ENCODE results near the gene ASB1.
A peak's percentile ranks its signal among the peaks of the same experiment; 100 is the strongest.
"Not testable (repeated sequence)": the region's sequence is repeated elsewhere in the genome, so short reads cannot be mapped to it uniquely, and the experiment has no call there.

Gene ASB1

DNA sequence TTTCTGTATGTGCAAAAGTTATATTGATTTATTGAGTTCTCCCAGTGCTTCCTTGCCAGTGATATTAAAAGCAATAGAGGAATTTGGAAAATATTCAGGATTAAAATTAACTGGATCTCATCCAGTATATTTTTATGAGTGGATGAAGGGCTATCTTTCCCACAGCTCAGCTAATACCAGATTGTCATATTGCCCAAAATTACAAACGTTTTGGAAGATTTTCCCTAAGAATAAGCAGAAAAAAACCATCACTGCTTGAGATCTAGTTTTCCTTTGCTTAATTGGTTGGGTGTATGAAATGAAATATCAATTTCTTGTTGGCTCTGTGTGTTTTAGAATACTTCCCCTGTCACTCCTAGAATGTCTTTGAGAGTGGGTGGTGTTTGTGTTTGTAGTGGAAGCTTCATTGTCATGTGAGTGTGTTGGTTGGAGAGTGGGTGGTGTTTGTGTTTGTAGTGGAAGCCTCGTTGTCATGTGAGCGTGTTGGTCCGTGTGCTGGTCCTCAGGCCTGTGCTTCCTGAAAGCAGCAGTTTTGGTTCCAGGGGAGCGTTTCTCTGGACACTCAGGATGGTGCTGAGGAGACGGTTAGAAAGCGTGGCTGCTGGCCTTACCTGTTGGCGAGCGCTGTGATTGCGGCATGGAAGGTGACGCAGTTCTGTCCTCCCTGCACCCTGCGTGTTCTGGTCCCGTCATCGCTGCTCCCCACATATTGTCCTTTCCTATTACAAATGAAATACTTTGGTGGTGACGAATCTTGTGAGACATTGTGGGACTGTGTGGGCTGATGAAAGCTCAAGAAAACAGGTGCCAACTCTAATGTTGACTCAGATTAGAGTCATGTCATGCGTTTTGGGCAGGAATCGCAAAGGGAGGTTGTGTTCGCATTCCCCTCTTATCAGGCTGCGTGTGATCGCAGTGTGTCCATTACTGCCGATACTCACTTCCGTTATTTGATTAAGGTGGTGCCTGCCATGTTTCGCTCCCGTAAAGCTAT lies 12.4 kb downstream of the ASB1 start:
- Mint-ChIP-seq H3K36me3 (ENCODE audit: low read depth) (peaks cover 50% of the 10 kb centered on the region), H3K27ac (no peak overlapping the region), H3K27me3 (ENCODE audit: low read depth) (no peaks in the 10 kb centered on the region), H3K4me3 (peak overlapping the region; percentile 3), H3K9me3 (no peaks in the 10 kb centered on the region), H3K4me1 (ENCODE audit: low read depth) (peaks cover 19% of the 10 kb centered on the region)
- peak; percentile 71 for DNase-seq (ENCODE audit: low spot score)

- Mint-ChIP-seq H3K9me3 (no peaks in the 10 kb centered on the region), H3K4me1 (ENCODE audit: low read depth) (peaks cover 19% of the 10 kb centered on the region), H3K27me3 (ENCODE audit: low read depth) (no peaks in the 10 kb centered on the region), H3K27ac (no peak overlapping the region), H3K36me3 (ENCODE audit: low read depth) (peaks cover 53% of the 10 kb centered on the region), H3K4me3 (no peak overlapping the region)
- DNase-seq (ENCODE audit: low spot score): no peak
Observed at GRCh38 chr2:238439917-238440316, 13.2 kb downstream of the ASB1 start.

DNA sequence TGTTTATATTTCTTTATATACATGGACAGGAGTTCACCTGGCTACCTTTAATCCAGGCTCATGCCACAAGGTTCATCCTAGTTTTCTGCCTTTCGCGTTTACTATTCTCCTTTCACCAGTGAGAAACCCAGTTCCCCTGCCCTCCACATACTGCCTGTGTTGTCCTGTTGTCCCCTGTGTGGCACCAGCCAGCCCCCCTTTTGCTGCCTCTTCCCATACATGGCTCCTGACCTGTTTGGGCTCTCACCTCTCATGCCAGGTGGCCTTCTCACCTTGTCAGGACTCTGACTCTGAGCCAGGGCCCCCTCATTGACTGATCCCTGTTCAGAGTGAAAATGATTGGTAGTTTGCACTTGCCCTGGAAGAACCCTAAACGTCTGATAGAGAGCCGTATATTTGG lies 13.6 kb downstream of the ASB1 start:
- Mint-ChIP-seq H3K36me3 (ENCODE audit: low read depth) (peaks cover 57% of the 10 kb centered on the region), H3K4me3 (no peak overlapping the region), H3K9me3 (no peaks in the 10 kb centered on the region), H3K27ac (no peak overlapping the region), H3K27me3 (ENCODE audit: low read depth) (no peaks in the 10 kb centered on the region), H3K4me1 (ENCODE audit: low read depth) (peaks cover 19% of the 10 kb centered on the region)
- no peak for DNase-seq (ENCODE audit: low spot score)

DNA sequence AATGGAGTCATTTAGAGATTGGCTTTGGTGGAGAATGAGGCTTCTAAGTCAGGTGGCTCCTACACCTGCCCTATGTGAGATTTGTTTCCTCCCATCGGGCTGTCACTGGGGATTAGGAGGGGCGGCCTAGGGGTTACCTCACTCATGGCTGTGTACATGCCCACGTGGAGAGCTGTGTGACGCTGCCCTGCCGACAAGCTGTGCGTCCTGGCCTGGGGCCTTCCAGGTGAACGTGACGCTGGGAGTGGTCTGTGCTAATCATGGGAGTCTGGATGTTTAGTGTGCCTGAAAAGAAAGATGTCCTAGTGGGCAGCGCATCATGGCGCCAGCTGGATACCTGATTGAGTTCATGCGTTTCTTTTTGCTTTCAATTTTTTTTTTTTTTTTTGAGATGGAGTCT lies 14.0 kb downstream of the ASB1 start:
- Mint-ChIP-seq H3K27ac (no peak overlapping the region), H3K4me3 (no peak overlapping the region), H3K4me1 (ENCODE audit: low read depth) (peaks cover 19% of the 10 kb centered on the region)

GRCh38 chr2:238441262-238442114 lies 14.8 kb downstream of the ASB1 start:
- H3K36me3 Mint-ChIP-seq (ENCODE audit: low read depth): peaks cover 60% of the 10 kb centered on the region
- H3K9me3 Mint-ChIP-seq: no peaks in the 10 kb centered on the region
- H3K27me3 Mint-ChIP-seq (ENCODE audit: low read depth): no peaks in the 10 kb centered on the region
- no peak for DNase-seq (ENCODE audit: low spot score)
- no peak overlapping the region for H3K4me3 Mint-ChIP-seq
- H3K27ac Mint-ChIP-seq: no peak overlapping the region
- peaks cover 18% of the 10 kb centered on the region for H3K4me1 Mint-ChIP-seq (ENCODE audit: low read depth)

More for the DNA sequence above, 14.0 kb downstream of the ASB1 start:
- DNase-seq (ENCODE audit: low spot score): no peak
- H3K9me3 Mint-ChIP-seq: no peaks in the 10 kb centered on the region
- H3K27me3 Mint-ChIP-seq (ENCODE audit: low read depth): no peaks in the 10 kb centered on the region
- H3K36me3 Mint-ChIP-seq (ENCODE audit: low read depth): peaks cover 58% of the 10 kb centered on the region

GRCh38 chr2:238442257-238442656 lies 15.5 kb downstream of the ASB1 start:
- H3K4me3 Mint-ChIP-seq; H3K27ac Mint-ChIP-seq; H3K27me3 Mint-ChIP-seq (ENCODE audit: low read depth); DNase-seq (ENCODE audit: low spot score); H3K9me3 Mint-ChIP-seq: not testable (repeated sequence)
- peaks cover 14% of the 10 kb centered on the region for H3K4me1 Mint-ChIP-seq (ENCODE audit: low read depth)
- peaks cover 61% of the 10 kb centered on the region for H3K36me3 Mint-ChIP-seq (ENCODE audit: low read depth)

- H3K4me3 Mint-ChIP-seq: no peak overlapping the region
- no peaks in the 10 kb centered on the region for H3K9me3 Mint-ChIP-seq
- H3K36me3 Mint-ChIP-seq (ENCODE audit: low read depth): peaks cover 64% of the 10 kb centered on the region
- no peaks in the 10 kb centered on the region for H3K27me3 Mint-ChIP-seq (ENCODE audit: low read depth)
- DNase-seq (ENCODE audit: low spot score): no peak
- no peak overlapping the region for H3K27ac Mint-ChIP-seq
- H3K4me1 Mint-ChIP-seq (ENCODE audit: low read depth): peaks cover 9% of the 10 kb centered on the region
Observed at GRCh38 chr2:238444242-238444641, 17.5 kb downstream of the ASB1 start.

DNA sequence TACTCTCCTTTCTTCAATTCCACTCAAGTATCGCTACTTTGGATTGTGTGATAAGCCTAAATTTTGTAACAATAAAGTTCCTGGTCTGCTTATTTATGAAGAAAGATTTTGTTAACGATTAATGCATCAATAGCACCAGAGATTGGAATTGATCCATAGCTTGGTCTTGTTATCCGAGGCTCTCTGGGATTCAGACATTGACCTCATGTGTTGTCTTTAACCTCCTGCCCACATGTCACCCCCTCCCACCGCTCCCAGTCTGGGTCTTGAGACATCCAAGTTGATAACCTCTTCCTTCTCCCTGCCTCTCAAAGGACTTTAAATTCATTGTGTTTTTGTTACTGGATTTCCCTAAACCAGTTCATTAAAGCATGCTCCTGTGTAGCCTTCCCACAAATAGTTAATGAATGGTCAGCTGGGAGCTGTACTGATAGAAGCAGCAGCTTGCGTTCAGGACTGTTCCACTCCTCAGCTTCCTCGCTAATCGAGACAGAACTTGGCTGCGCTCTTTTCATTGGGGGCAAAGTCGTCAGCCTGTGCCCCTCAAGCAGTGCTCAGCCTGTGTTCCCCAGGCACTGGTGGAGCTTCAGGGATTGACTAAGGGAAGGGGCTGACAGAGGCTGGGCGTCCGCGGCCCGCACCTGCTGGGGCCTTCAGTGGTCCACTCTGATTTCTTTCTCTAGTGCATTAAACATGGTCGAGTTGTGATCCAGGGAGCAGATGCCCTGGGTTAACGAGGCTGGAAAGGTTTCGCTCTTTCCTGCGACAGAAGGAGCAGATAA lies 18.9 kb downstream of the ASB1 start:
- no peak for DNase-seq (ENCODE audit: low spot score)
- H3K27me3 Mint-ChIP-seq (ENCODE audit: low read depth): no peaks in the 10 kb centered on the region
- H3K9me3 Mint-ChIP-seq: no peaks in the 10 kb centered on the region
- H3K4me3 Mint-ChIP-seq: no peak overlapping the region
- H3K36me3 Mint-ChIP-seq (ENCODE audit: low read depth): peaks cover 65% of the 10 kb centered on the region
- peaks cover 4% of the 10 kb centered on the region for H3K4me1 Mint-ChIP-seq (ENCODE audit: low read depth)
- H3K27ac Mint-ChIP-seq: no peak overlapping the region

DNA sequence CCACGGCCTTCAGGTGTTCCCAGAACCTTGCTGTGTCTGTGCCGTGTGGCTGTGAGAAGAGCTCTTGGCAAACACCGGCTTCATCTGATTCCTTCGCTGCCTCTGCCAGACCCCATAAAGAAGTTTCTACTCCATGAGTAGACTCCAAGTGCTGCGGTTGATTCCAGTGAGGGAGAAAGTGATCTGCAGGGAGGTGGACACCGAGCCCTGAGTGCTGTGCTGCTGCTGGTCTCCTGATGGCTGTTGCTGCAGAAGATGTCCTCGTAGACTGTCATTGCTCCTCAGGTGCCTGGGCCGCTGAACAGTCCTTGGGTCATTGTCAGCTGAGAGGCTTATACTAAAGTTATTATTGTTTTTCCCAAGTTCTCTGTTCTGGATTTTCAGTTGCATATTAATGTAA lies 19.6 kb downstream of the ASB1 start:
- H3K36me3 Mint-ChIP-seq (ENCODE audit: low read depth): peaks cover 68% of the 10 kb centered on the region
- no peak overlapping the region for H3K27ac Mint-ChIP-seq
- H3K9me3 Mint-ChIP-seq: no peaks in the 10 kb centered on the region
- DNase-seq (ENCODE audit: low spot score): no peak
- H3K4me1 Mint-ChIP-seq (ENCODE audit: low read depth): peaks cover 4% of the 10 kb centered on the region
- no peaks in the 10 kb centered on the region for H3K27me3 Mint-ChIP-seq (ENCODE audit: low read depth)
- H3K4me3 Mint-ChIP-seq: no peak overlapping the region

DNA sequence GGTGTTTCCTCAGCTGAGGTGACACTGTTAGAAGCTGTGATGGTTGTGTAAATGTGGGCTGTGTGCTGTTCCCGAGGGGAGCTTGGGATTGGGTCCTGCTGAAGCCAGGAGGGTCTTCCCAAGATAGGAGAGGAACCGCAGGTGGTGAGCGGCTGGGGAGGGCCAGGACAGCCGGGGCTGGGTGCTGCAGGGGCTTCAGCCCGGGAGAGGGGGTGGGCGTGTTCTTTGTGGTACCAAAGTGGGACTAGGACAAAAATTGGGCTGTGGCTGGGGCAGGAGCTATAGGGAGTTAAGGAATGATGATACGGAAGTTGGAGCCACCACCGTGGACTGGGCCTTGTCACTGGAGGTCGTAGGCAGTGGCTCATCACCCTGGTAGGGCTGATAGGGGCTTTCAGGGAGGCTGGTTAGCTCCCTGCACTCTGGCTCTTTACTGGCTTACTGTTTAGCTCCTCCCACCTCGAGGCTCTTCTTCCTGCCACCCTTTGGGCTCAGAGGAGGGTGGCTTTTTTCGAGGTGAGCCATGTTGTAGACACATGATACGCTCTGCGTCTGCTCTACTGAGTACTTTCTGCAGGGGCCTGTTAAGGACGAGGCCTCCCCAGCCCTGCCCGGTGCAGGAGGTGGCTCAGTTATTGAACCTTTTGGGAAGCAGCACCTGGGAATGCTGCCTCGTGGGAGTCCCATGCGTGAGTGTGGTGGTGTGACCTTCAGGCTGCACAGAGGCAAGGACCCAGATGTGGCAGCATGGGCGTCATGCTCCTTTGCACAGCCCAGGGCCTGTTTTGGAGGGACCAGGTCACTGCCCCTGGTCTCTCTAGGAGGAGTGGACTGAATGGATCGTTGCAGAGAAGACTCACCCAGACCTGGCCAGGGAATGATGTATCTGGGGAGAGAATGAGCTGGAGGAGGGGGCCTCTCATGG lies 21.6 kb downstream of the ASB1 start:
- peak; percentile 3 for DNase-seq (ENCODE audit: low spot score)
- H3K36me3 Mint-ChIP-seq (ENCODE audit: low read depth): peaks cover 78% of the 10 kb centered on the region
- no peak overlapping the region for H3K27ac Mint-ChIP-seq
- H3K4me3 Mint-ChIP-seq: no peak overlapping the region
- H3K4me1 Mint-ChIP-seq (ENCODE audit: low read depth): no peaks in the 10 kb centered on the region
- H3K27me3 Mint-ChIP-seq (ENCODE audit: low read depth): no peaks in the 10 kb centered on the region
- H3K9me3 Mint-ChIP-seq: no peaks in the 10 kb centered on the region

DNA sequence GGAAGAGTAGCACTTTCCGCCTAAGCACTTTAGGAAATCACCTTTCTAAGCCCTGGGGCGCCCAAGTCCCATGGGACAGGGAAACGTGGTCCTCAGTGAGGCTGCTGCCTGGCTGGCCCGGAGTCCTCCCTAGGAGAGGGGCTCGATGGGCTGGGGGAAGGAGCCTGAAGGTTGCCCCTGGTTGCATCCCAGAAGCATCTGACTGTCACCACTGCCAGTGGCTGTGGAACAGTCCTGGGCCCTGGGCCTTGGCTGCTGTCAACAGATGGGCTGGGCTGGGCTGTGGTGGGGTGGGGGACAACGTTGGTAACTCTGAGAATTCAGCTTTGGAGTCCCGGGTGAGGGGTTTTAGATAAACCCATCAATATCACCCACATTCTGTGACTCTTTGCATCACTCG lies 22.5 kb downstream of the ASB1 start:
- H3K36me3 Mint-ChIP-seq (ENCODE audit: low read depth): peaks cover 71% of the 10 kb centered on the region
- peak; percentile 1 for DNase-seq (ENCODE audit: low spot score)
- peaks cover 2% of the 10 kb centered on the region for H3K9me3 Mint-ChIP-seq

GRCh38 chr2:238449909-238450417 lies 23.2 kb downstream of the ASB1 start:
- no peaks in the 10 kb centered on the region for H3K4me1 Mint-ChIP-seq (ENCODE audit: low read depth)
- no peaks in the 10 kb centered on the region for H3K27me3 Mint-ChIP-seq (ENCODE audit: low read depth)
- peak overlapping the region; percentile 7 for H3K27ac Mint-ChIP-seq
- H3K36me3 Mint-ChIP-seq (ENCODE audit: low read depth): peaks cover 64% of the 10 kb centered on the region
- peak; percentile 1 for DNase-seq (ENCODE audit: low spot score)
- no peak overlapping the region for H3K4me3 Mint-ChIP-seq
- peaks cover 5% of the 10 kb centered on the region for H3K9me3 Mint-ChIP-seq

More for the DNA sequence above, 22.5 kb downstream of the ASB1 start:
- Mint-ChIP-seq H3K27ac (no peak overlapping the region), H3K27me3 (ENCODE audit: low read depth) (no peaks in the 10 kb centered on the region), H3K4me3 (no peak overlapping the region), H3K4me1 (ENCODE audit: low read depth) (no peaks in the 10 kb centered on the region)
